ENCODE results near the gene AGAP1. TPM values are rescaled to one million over a fixed set of nuclear protein-coding genes. Genes with fewer than 3 reads are reported as not detected.

The AGAP1 gene
- total RNA-seq, 1 donor from 2014 or later = 33.4 TPM

- Histone ChIP-seq H3K27me3 (no peaks in the 10 kb centered on the region), H3K9me3 (no peaks in the 10 kb centered on the region), H3K4me3 (no peak overlapping the region), H3K4me1 (peaks cover 6% of the 10 kb centered on the region), H3K36me3 (no peaks in the 10 kb centered on the region), H3K27ac (no peak overlapping the region)
- TF ChIP-seq CTCF (IDR thresholded peaks at IDR 0.05) = no peak
- ATAC-seq (no peak), DNase-seq (no peak)
- intact Hi-C loops (cut with DNase I) = loop anchor here (10.0 kb wide), 1 partner anchor 129 kb away; no protein-coding TSS in a partner anchor
These were observed 112.3 kb downstream of the AGAP1 start for GRCh38 chr2:235606004-235606715.

GRCh38 chr2:235607546-235608199 is 113.8 kb downstream of the AGAP1 start:
- DNase-seq = no peak
- Histone ChIP-seq H3K36me3 (no peaks in the 10 kb centered on the region), H3K27me3 (no peaks in the 10 kb centered on the region), H3K27ac (no peak overlapping the region), H3K4me3 (no peak overlapping the region), H3K4me1 (peaks cover 6% of the 10 kb centered on the region), H3K9me3 (no peaks in the 10 kb centered on the region)
- no peak for TF ChIP-seq CTCF (IDR thresholded peaks at IDR 0.05)
- ATAC-seq = no peak
- intact Hi-C loops (cut with DNase I) = loop anchor here (10.0 kb wide), 1 partner anchor 127 kb away; no protein-coding TSS in a partner anchor

DNA sequence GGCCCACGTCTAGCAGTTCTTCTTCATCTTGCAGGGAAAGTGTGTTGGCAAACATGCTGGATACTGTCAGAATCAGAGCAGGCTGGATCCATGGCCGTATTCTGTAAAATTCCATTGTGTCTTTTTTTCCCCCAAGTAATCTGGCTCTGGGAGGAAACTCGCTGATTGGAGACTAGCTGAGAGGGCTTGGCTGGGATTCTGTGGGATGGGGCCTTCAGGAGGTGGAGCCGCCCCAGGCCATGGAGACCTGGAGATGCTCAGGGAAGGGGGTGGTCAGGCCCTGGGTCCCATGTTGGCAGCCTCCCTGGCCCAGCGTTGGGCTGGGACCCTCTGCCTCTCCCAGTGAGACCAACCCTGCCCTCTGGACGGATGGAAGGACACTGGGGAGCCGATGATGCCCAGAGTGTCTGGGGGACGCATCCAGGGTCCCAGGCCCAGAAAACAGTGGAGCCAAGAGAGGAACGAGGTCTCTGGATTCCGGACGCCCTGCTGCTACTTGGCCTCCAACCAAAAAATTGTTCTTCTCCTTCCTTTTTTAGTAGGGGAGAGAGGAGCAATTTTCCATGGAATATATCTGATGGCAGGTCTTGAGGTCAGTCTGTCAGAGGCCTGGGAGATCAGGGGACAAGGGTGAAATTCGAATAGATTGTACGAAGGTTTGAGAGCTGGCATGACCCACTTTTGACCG is 114.5 kb downstream of the AGAP1 start:
- Histone ChIP-seq H3K27me3 (no peaks in the 10 kb centered on the region), H3K9me3 (no peaks in the 10 kb centered on the region), H3K4me1 (peaks cover 6% of the 10 kb centered on the region), H3K4me3 (no peak overlapping the region), H3K36me3 (no peaks in the 10 kb centered on the region), H3K27ac (no peak overlapping the region)
- DNase-seq = no peak
- TF ChIP-seq CTCF (IDR thresholded peaks at IDR 0.05) = no peak
- no peak for ATAC-seq
- intact Hi-C loops (cut with DNase I) = loop anchor here (10.0 kb wide), 1 partner anchor 126 kb away; no protein-coding TSS in a partner anchor

DNA sequence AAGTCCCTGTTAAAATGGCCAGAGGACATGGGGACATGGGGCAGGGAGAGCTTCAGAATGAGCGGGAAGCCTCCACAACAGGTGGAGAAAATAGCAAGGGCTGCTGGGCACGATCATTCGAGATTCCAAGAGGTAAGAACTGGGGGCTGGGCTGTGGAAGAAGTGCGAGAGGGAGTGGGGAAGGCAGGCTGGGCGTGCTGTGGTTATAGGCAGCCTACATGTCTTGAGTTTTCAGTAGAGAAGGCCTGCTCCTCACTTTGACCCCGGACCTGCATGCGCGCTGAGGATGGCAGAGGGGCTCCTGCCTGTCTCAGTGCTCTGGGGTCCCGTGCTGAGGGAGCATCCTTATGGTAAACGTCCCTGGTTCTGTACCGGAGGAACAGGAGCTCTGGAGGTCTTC is 115.5 kb downstream of the AGAP1 start:
- no peak overlapping the region for H3K27ac ChIP-seq
- H3K4me3 ChIP-seq = no peak overlapping the region
- intact Hi-C loops (cut with DNase I) = loop anchor here (10.0 kb wide), 1 partner anchor 125 kb away; no protein-coding TSS in a partner anchor
- DNase-seq = no peak
- no peaks in the 10 kb centered on the region for H3K9me3 ChIP-seq
- H3K4me1 ChIP-seq = peaks cover 6% of the 10 kb centered on the region
- no peak for ATAC-seq
- H3K36me3 ChIP-seq = no peaks in the 10 kb centered on the region
- H3K27me3 ChIP-seq = no peaks in the 10 kb centered on the region
- TF ChIP-seq CTCF (IDR thresholded peaks at IDR 0.05) = no peak

DNA sequence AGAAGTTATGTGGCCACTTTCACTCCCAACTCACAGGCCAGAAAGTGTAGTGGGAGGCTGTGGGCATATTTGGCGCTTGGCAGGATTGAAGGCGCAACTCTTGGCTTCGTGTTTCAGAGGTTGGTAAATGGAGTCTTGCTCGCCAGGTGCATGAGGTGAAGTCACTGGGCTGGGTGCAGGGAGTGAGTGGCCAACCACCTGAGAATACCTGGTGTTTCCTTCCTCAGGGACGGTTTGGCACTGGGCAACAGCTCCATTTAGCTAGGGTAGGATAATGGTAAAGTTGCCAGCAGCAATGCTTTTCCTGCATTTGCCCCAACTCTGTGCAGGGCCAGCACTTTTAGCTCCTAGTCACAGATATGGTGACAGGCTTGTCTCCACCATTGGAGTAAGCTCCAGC is 115.9 kb downstream of the AGAP1 start:
- ATAC-seq (no peak), DNase-seq (no peak)
- no peaks in the 10 kb centered on the region for H3K36me3 ChIP-seq
- H3K27ac ChIP-seq = no peak overlapping the region
- no peaks in the 10 kb centered on the region for H3K27me3 ChIP-seq
- H3K4me3 ChIP-seq = no peak overlapping the region
- intact Hi-C loops (cut with DNase I) = loop anchor here (10.0 kb wide), 1 partner anchor 125 kb away; no protein-coding TSS in a partner anchor
- no peak for TF ChIP-seq CTCF (IDR thresholded peaks at IDR 0.05)
- H3K4me1 ChIP-seq = peaks cover 6% of the 10 kb centered on the region
- H3K9me3 ChIP-seq = no peaks in the 10 kb centered on the region
